Ascending aorta (tissue), 2 donors: ENCODE data around the gene KRT1. TPM values are rescaled to one million over a fixed set of nuclear protein-coding genes. Genes with fewer than 3 reads are reported as not detected.

ENCODE experiments used
- DNase-seq, 2 donors: peaks; one replicate each; pipeline ENCODE4 v3.0.0-alpha.2; 2019; ENCODE audit warnings: low spot score in 2 of 2
- H3K27ac ChIP-seq, 2 donors: fragments of 200-600 bp; sonication (generic); one replicate each; pipeline ENCODE4 v1.5.1; 2016 to 2017; ENCODE audit warnings: mild to moderate bottlenecking in 1 of 2
- H3K27me3 ChIP-seq: fragments of 200-600 bp; sonication (generic); one replicate; pipeline ENCODE4 v1.5.1; 2017
- H3K36me3 ChIP-seq, 2 donors: fragments of 200-600 bp; sonication (generic); one replicate each; pipeline ENCODE4 v1.5.1; 2016
- H3K4me1 ChIP-seq, 2 donors: fragments of 200-600 bp; sonication (generic); one replicate each; pipeline ENCODE4 v1.5.1; 2016 to 2017; ENCODE audit warnings: mild to moderate bottlenecking in 1 of 2
- H3K4me3 ChIP-seq, 2 donors: fragments of 200-600 bp; sonication (generic); one replicate each; pipeline ENCODE4 v1.5.1; 2016 to 2017; ENCODE audit warnings: mild to moderate bottlenecking in 1 of 2
- H3K9me3 ChIP-seq, 2 donors: fragments of 200-600 bp; sonication (generic); one replicate each; pipeline ENCODE4 v1.5.1; 2016
- intact Hi-C: fragments of 100-400 bp; cut with DNase I; formaldehyde crosslinking; loops from one replicate; pipeline ENCODE4 v1.15.1; 2023
- total RNA-seq: library from RNA; depleted of rRNA; stranded (reverse); fragments of >200 nt; gene quantifications from one replicate; pipeline ENCODE4 v1.1.0, GENCODE V29; 2016
- TF ChIP-seq, protein P1 (sequence below), 3 experiments: fragments of 200-600 bp in 2 of 3; fragments of 450-650 bp in 1 of 3; sonication (generic) in 2 of 3; IDR thresholded peaks; one replicate each; pipeline ENCODE4 v1.5.1; 2016 to 2019; ENCODE audit warnings: antibody characterized with exemption in 3 of 3, mild to moderate bottlenecking in 1 of 3, moderate library complexity in 1 of 3

Gene KRT1
- total RNA-seq, 1 donor from 2014 or later = not detected

- Histone ChIP-seq H3K4me3 (no peak overlapping the region), H3K27me3 (no peaks in the 10 kb centered on the region), H3K4me1 (peaks cover 5 to 6% of the 10 kb centered on the region in 2 donors), H3K27ac (no peak overlapping the region), H3K36me3 (no peaks in the 10 kb centered on the region), H3K9me3 (no peaks in the 10 kb centered on the region)
- TF ChIP-seq, protein P1, sequence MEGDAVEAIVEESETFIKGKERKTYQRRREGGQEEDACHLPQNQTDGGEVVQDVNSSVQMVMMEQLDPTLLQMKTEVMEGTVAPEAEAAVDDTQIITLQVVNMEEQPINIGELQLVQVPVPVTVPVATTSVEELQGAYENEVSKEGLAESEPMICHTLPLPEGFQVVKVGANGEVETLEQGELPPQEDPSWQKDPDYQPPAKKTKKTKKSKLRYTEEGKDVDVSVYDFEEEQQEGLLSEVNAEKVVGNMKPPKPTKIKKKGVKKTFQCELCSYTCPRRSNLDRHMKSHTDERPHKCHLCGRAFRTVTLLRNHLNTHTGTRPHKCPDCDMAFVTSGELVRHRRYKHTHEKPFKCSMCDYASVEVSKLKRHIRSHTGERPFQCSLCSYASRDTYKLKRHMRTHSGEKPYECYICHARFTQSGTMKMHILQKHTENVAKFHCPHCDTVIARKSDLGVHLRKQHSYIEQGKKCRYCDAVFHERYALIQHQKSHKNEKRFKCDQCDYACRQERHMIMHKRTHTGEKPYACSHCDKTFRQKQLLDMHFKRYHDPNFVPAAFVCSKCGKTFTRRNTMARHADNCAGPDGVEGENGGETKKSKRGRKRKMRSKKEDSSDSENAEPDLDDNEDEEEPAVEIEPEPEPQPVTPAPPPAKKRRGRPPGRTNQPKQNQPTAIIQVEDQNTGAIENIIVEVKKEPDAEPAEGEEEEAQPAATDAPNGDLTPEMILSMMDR (IDR thresholded peaks at IDR 0.05) = no peak
- DNase-seq = no peak
- intact Hi-C loops = no loop called here
Measured at GRCh38 chr12:52689936-52690335, 9.7 kb upstream of the KRT1 start.

- TF ChIP-seq, protein P1 (IDR thresholded peaks at IDR 0.05) = no peak
- Histone ChIP-seq H3K36me3 (no peaks in the 10 kb centered on the region), H3K4me3 (no peak overlapping the region), H3K9me3 (no peaks in the 10 kb centered on the region), H3K27ac (no peak overlapping the region), H3K4me1 (peaks cover 5 to 6% of the 10 kb centered on the region in 2 donors), H3K27me3 (no peaks in the 10 kb centered on the region)
- intact Hi-C loops = no loop called here
- DNase-seq = no peak
Measured at GRCh38 chr12:52689239-52689638, 9.0 kb upstream of the KRT1 start.

DNA sequence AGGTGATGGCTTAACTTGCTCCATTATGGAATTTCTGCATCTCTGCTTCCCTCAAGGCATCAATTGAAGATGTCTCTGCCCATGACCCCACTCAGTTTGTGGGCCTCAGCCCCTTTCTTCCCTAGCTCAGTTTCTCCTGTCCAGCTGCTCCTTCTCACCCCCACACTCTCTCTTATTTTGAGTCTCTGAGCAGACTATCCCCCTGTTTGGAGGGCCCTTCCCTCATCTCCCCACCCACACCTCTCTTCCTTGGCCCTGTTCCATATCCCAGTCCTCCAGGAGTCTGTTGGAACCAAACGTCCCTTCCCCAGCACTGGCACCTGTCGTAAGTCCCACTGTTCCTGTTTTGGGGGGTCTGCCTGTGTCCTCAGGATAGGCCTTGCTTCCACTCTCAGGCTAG lies 8.3 kb upstream of the KRT1 start:
- Histone ChIP-seq H3K36me3 (no peaks in the 10 kb centered on the region), H3K27me3 (no peaks in the 10 kb centered on the region), H3K9me3 (no peaks in the 10 kb centered on the region), H3K4me1 (peaks cover 5 to 6% of the 10 kb centered on the region in 2 donors), H3K27ac (no peak overlapping the region), H3K4me3 (no peak overlapping the region)
- intact Hi-C loops = no loop called here
- DNase-seq = no peak
- TF ChIP-seq, protein P1 (IDR thresholded peaks at IDR 0.05) = no peak

DNA sequence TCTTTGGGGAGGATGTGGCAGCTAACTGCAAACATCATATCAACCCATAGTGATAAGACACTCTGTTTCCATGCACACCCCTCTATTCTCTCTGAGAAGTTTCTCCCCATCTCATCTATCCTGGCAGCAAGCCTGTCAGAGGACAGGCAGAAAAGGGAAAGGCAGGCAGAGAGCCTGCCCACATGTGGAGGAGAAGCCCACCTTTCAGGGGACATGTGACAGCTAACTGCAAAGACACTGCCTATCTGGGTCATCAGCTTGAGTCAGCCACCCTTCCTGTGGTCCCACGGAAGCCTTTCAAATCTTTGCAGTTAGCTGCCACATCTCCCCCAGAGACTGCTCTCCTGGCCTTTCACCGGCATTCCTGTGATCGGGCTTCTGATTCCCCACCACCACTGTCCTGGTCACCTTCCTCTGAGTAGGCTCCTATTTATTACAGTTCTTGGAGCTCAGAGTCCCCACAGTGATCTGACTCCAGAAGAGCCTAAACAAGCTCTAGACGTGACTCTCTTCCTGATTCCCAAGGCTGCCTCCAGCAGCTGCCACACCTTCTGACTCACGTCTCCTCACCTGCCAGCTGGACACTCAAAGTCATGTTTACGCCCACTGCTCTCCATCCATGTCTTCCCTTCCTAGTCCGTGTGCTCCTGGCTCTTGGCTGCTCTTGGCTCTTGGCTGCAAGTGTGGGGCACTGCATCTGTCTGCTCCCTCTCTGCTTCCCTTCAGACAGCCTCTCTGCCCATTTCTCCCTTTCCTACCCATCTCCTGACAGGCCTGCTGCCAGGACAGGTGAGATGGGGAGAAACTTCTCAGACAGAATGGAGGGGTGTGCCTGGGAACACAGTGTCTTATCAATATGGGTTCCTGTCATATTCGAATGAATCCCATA lies 7.5 kb upstream of the KRT1 start:
- TF ChIP-seq, protein P1 (IDR thresholded peaks at IDR 0.05) = no peak
- intact Hi-C loops = no loop called here
- Histone ChIP-seq H3K36me3 (no peaks in the 10 kb centered on the region), H3K4me3 (no peak overlapping the region), H3K27ac (no peak overlapping the region), H3K4me1 (peaks cover 5 to 6% of the 10 kb centered on the region in 2 donors), H3K9me3 (no peaks in the 10 kb centered on the region), H3K27me3 (no peaks in the 10 kb centered on the region)
- no peak for DNase-seq

- intact Hi-C loops = no loop called here
- Histone ChIP-seq H3K4me1 (peaks cover 5 to 6% of the 10 kb centered on the region in 2 donors), H3K36me3 (no peaks in the 10 kb centered on the region), H3K27me3 (no peaks in the 10 kb centered on the region), H3K27ac (no peak overlapping the region), H3K9me3 (no peaks in the 10 kb centered on the region), H3K4me3 (no peak overlapping the region)
- DNase-seq = no peak
- TF ChIP-seq, protein P1 (IDR thresholded peaks at IDR 0.05) = no peak
Measured at GRCh38 chr12:52686756-52687487, 6.7 kb upstream of the KRT1 start.
